WERI-Rb-1 (cell line): ENCODE measurements around the gene EBP.
A peak's percentile ranks its signal among the peaks of the same experiment; 100 is the strongest.

Source experiments
- DNase-seq: peaks from one replicate; pipeline ENCODE4 v3.0.0-alpha.2; 2020
- H3K27ac ChIP-seq: fragments of 250-450 bp; sonication (Bioruptor Pico); 2 replicates; pipeline ENCODE4 v1.5.1; 2020; ENCODE audit warnings: mild to moderate bottlenecking, moderate library complexity
- H3K27me3 ChIP-seq: fragments of 250-450 bp; sonication (Bioruptor Pico); 2 replicates; pipeline ENCODE4 v1.5.1; 2021; ENCODE audit warnings: mild to moderate bottlenecking, low read depth, moderate library complexity; ENCODE audit not compliant: insufficient read depth, severe bottlenecking
- H3K36me3 ChIP-seq: fragments of 250-450 bp; sonication (Bioruptor Pico); 2 replicates; pipeline ENCODE4 v1.5.1; 2020; ENCODE audit warnings: mild to moderate bottlenecking, moderate library complexity
- H3K4me3 ChIP-seq: 2 replicates; pipeline ENCODE4 v1.5.1; 2011; ENCODE audit warnings: low read depth, mild to moderate bottlenecking, control low read depth, low read length
- H3K9me3 ChIP-seq: fragments of 250-450 bp; sonication (Bioruptor Pico); 2 replicates; pipeline ENCODE4 v1.5.1; 2021; ENCODE audit warnings: mild to moderate bottlenecking, moderate library complexity; ENCODE audit not compliant: severe bottlenecking
- TF ChIP-seq, protein P1 (sequence below): IDR thresholded peaks from 2 replicates; pipeline ENCODE4 v1.5.1; 2011; ENCODE audit warnings: low read depth, mild to moderate bottlenecking, control low read depth, inconsistent platforms, low read length

EBP gene

DNA sequence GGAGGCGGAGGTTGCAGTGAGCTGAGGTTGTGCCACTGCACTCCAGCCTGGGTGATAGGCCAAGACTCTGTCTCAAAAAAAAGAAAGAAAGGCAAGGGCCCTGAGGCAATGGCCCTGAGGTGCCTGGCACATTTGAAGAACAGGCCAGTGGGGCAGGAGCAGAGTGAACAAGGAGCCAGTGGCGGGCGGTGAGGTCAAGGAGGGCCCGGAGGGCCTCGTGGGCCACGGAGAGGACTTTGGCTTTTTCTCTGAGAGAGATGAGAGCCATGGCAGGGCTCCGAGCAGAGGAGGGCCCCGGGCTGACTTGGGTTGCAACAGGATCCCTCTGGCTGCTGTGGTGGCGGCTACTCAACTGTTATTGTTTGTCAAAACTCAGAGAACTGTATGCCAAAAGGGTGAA is 32.3 kb upstream of the EBP start:
- Histone ChIP-seq H3K9me3 (no peaks in the 10 kb centered on the region), H3K27me3 (peaks cover 3% of the 10 kb centered on the region), H3K27ac (no peak overlapping the region), H3K36me3 (peaks cover 3% of the 10 kb centered on the region), H3K4me3 (no peak overlapping the region)
- TF ChIP-seq, protein P1, sequence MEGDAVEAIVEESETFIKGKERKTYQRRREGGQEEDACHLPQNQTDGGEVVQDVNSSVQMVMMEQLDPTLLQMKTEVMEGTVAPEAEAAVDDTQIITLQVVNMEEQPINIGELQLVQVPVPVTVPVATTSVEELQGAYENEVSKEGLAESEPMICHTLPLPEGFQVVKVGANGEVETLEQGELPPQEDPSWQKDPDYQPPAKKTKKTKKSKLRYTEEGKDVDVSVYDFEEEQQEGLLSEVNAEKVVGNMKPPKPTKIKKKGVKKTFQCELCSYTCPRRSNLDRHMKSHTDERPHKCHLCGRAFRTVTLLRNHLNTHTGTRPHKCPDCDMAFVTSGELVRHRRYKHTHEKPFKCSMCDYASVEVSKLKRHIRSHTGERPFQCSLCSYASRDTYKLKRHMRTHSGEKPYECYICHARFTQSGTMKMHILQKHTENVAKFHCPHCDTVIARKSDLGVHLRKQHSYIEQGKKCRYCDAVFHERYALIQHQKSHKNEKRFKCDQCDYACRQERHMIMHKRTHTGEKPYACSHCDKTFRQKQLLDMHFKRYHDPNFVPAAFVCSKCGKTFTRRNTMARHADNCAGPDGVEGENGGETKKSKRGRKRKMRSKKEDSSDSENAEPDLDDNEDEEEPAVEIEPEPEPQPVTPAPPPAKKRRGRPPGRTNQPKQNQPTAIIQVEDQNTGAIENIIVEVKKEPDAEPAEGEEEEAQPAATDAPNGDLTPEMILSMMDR, result no peak
- no peak for DNase-seq

DNA sequence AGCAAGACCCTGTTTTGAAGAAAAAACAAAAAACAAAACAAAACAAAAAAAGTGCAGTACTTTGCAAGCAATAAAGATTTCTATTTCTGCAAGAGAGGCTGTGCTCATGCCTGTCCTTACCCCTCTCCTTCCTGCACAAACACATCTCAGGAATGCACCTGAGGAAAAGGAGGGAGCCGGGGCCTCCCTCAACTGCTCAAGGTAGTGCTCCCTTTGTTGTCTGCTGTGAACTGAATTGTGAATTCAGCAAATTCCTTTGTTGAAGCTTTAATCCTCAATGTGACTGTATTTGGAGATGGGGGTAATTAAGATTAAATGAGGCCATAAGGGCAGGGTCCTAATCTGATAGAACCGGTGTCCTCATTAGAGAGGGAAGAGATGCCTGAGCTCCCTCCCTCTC is 31.7 kb upstream of the EBP start:
- H3K27ac ChIP-seq, result no peak overlapping the region
- H3K36me3 ChIP-seq, result no peaks in the 10 kb centered on the region; the same call in none of the 2 replicates
- TF ChIP-seq, protein P1, result no peak
- H3K9me3 ChIP-seq, result no peaks in the 10 kb centered on the region
- peaks cover 3% of the 10 kb centered on the region for H3K27me3 ChIP-seq
- H3K4me3 ChIP-seq, result no peak overlapping the region
- no peak for DNase-seq

DNA sequence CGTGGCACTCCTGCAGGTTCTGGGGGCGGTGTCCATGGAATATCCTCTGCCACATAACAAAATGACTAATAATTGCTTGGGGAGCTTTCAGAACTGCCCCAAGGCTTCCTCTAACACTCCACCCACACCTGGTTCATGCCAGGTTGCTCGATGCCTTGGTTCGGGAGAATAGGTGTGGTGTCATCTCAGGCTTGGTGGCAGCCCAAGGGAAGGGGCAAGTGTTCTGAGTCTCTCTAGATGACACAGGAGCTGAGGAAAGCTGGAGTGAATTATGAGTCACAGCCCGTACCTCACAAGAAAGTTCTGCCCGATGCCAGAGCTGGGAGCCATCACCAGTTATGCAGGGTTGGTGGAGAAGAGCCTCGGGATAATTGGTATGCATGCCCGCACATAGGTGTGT is 30.9 kb upstream of the EBP start:
- Histone ChIP-seq H3K36me3 (no peaks in the 10 kb centered on the region; the same call in 1 of the 2 replicates), H3K4me3 (no peak overlapping the region), H3K9me3 (no peaks in the 10 kb centered on the region), H3K27me3 (peaks cover 3% of the 10 kb centered on the region), H3K27ac (no peak overlapping the region)
- DNase-seq, result no peak
- TF ChIP-seq, protein P1, result no peak

DNA sequence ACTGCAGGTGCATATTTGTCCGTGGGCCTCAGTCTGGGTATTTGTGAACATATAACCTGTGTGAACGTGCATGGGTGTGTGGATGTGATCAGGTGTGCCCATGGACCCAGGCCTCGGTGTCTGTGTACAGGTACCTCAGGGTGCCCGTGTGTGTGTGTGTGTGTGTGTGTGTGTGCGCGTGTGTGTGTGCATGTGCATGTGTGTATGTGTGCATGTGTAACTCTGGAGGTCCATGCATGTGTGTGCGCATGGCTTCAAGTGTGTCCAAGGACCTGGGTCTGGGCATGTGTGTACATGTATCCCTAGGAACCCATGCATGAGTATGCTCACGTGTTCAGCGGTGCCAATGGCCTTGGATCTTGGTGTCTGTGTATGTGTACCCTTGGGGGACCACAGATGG is 29.8 kb upstream of the EBP start:
- TF ChIP-seq, protein P1, result no peak
- no peak for DNase-seq
- Histone ChIP-seq H3K27ac (no peak overlapping the region), H3K9me3 (no peaks in the 10 kb centered on the region), H3K4me3 (no peak overlapping the region), H3K36me3 (no peaks in the 10 kb centered on the region), H3K27me3 (no peaks in the 10 kb centered on the region)

DNA sequence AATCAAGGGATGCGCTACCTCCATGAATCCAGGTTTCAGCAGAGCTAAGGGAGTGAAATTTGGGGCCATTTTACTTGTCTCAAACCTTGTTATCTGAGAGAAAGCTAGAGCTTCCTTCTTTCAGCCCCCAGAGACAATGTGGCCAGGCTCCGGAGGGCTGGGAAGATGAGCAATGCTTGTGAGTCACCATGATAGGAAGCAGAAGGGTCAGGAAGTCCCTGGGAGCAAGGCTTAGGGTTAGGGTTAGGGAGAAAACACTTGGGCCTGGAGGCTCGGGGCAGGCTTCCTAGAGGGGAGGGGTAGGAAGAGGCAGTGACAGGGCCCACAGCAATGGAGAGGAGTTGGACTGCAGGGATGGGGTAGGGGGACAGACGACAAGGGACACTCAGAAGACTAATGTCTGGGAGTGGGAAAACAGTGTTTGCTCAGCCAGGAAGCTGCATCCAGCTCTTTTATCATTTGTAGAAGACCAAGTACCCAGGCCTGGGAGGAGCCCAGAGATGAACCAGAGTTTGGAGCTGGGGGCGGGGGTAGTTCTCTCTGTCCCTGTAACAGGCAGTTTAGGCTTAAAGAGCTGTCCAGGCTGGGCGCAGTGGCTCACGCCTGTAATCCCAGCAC is 29.2 kb upstream of the EBP start:
- DNase-seq, result no peak
- H3K9me3 ChIP-seq, result no peaks in the 10 kb centered on the region
- TF ChIP-seq, protein P1, result no peak
- H3K27ac ChIP-seq, result no peak overlapping the region
- no peaks in the 10 kb centered on the region for H3K36me3 ChIP-seq
- H3K4me3 ChIP-seq, result no peak overlapping the region
- no peaks in the 10 kb centered on the region for H3K27me3 ChIP-seq

DNA sequence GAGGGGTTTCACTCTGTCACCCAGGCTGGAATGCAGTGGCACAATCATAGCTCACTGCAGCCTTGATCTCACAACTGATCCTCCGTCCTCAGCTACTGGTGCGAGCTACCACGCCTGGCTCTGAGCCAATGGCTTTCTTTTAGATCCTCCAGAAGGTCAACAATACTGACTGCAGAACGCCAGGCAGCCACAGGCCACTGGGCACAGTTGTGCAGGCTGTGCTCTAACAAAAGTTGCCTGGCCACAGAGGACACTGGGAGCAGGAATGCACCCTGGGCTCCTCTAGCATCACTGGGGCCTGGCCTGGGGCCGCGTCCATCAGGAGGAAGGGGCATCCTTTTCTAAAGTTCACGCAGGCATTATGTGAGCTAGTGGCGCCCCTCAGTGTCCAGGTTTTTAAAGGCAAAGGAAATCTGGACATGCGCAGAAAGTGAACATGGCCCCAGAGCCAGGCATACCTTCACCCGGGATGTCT is 27.7 kb upstream of the EBP start:
- Histone ChIP-seq H3K27me3 (peaks cover 4% of the 10 kb centered on the region), H3K4me3 (no peak overlapping the region), H3K36me3 (no peaks in the 10 kb centered on the region), H3K9me3 (no peaks in the 10 kb centered on the region), H3K27ac (no peak overlapping the region)
- TF ChIP-seq, protein P1, result peak; percentile 68
- peak; percentile 74 for DNase-seq
